Immature natural killer cell (primary cell): ENCODE data around the gene ITIH3. TPM values are rescaled to one million over a fixed set of nuclear protein-coding genes. Genes with fewer than 3 reads are reported as not detected.
"Not testable (repeated sequence)": the region's sequence is repeated elsewhere in the genome, so short reads cannot be mapped to it uniquely, and the experiment has no call there.

Experiments
- DNase-seq, 3 donors: peaks; one replicate each; pipeline ENCODE4 v3.0.0; 2022; ENCODE audit warnings: mixed read lengths in 1 of 3
- H3K27ac Mint-ChIP-seq, 6 donors: one replicate each; pipeline ENCODE4 v1.8.0; 2020; ENCODE audit warnings: mixed read lengths in 6 of 6, mild to moderate bottlenecking in 5 of 6, inconsistent platforms in 4 of 6, moderate library complexity in 3 of 6
- H3K27me3 Mint-ChIP-seq, 3 donors: one replicate each; pipeline ENCODE4 v1.8.0; 2020 to 2021; ENCODE audit warnings: low read depth in 3 of 3, mild to moderate bottlenecking in 3 of 3, mixed read lengths in 3 of 3, moderate library complexity in 3 of 3, inconsistent platforms in 1 of 3
- H3K36me3 Mint-ChIP-seq, 3 donors: one replicate each; pipeline ENCODE4 v1.8.0; 2020; ENCODE audit warnings: mixed read lengths in 3 of 3, inconsistent platforms in 2 of 3, mild to moderate bottlenecking in 2 of 3
- H3K4me1 Mint-ChIP-seq, 2 donors: one replicate each; pipeline ENCODE4 v1.8.0; 2020; ENCODE audit warnings: inconsistent platforms in 2 of 2, mild to moderate bottlenecking in 2 of 2, mixed read lengths in 2 of 2, moderate library complexity in 1 of 2
- H3K4me3 Mint-ChIP-seq, 5 donors: one replicate each; pipeline ENCODE4 v1.8.0; 2020; ENCODE audit warnings: mild to moderate bottlenecking in 5 of 5, mixed read lengths in 5 of 5, inconsistent platforms in 3 of 5, moderate library complexity in 3 of 5
- H3K9me3 Mint-ChIP-seq, 6 donors: one replicate each; pipeline ENCODE4 v1.8.0; 2020; ENCODE audit warnings: mild to moderate bottlenecking in 6 of 6, mixed read lengths in 6 of 6, inconsistent platforms in 4 of 6, moderate library complexity in 3 of 6
- polyA plus RNA-seq, 3 donors: library from polyadenylated mRNA; unstranded; fragments of 300-500 nt; fragmentation: Illumina TruSeq; gene quantifications; one replicate each; pipeline ENCODE4 v1.2.3, GENCODE V29; 2021

ITIH3 gene
- polyA plus RNA-seq, 3 donors from 2014 or later = not detected

DNA sequence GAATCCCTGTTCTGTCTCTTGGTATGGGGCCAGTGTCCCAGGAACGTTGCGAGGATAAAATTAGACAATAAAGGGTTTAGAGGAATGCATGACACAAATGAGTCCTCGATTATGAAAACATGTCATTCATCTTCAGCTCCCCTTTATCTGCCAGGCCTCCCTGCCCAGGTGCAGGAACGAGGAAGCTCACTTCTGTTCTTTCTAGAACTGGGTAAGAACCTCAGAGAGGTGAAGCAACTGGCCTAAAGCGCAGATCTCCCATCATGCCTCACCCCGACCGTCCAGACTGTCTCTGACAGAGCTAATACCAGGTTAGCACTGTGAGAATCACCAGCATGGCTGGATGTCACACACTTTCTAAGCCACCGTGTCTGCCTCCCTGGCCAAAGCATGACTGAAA is 18.7 kb upstream of the ITIH3 start:
- no peaks in the 10 kb centered on the region for H3K36me3 Mint-ChIP-seq
- H3K4me1 Mint-ChIP-seq = peaks cover 9 to 20% of the 10 kb centered on the region in 2 donors
- no peak for DNase-seq
- H3K27ac Mint-ChIP-seq = no peak overlapping the region
- no peak overlapping the region for H3K4me3 Mint-ChIP-seq
- H3K27me3 Mint-ChIP-seq = peaks cover 0 to 2% (median 0%) of the 10 kb centered on the region in 3 donors
- no peaks in the 10 kb centered on the region for H3K9me3 Mint-ChIP-seq

DNA sequence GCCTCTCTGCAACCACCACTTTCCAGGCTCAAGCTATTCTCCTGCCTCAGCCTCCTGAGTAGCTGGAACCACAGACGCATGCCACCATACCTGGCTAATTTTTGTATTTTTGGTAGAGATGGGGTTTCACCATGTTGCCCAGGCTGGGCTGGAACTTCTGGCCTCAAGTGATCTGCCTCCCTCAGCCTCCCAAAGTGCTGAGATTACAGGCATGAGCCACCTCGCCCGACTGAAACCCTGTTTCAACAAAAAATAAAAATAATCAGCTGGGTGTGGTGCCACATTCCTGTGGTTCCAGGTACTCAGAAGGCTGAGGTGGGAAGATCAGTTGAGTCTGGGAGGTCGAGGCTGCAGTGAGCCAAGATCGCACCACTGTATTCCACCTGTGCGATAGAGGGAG is 18.1 kb upstream of the ITIH3 start:
- H3K27ac Mint-ChIP-seq, DNase-seq, H3K9me3 Mint-ChIP-seq, H3K36me3 Mint-ChIP-seq, H3K4me3 Mint-ChIP-seq, H3K27me3 Mint-ChIP-seq: not testable (repeated sequence)
- H3K4me1 Mint-ChIP-seq = peaks cover 5 to 14% of the 10 kb centered on the region in 2 donors

DNA sequence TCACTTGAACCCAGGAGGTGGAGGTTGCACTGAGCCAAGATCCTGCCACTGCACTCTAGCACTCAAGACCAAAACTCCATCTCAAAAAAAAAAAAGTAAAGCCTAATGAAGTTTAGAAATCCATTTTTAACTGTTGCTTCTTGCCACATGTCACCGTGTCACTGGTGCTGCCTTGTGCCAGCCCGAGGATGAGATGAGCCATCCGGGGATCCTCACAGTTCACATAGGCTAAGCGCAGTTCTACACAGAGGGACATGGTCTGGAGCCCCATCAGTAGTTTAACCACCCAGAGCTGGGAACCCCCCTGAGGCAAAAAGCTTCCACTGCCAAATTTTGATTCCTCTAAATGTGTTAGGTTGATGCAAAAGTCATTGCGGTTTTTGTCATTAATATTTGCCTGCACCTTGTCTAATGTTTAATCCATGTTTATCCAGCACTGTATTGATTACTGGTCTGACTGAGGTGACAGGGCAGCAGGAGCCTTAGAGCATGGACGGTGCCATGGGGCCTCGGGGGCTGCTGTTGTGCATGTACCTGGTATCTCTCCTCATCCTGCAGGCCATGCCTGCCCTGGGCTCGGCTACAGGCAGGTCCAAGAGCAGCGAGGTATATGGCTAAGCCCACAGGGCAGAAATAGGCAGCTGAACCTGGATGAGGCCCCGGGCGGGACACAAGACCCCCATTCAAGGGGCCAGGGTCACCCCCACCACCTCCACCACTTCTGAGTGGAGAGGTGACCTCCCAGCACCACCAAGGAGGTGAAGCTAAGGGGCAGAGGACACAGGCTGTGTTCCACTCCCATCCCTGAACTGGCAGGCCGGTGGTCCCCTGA is 17.3 kb upstream of the ITIH3 start, which contains the start of gene ITIH1:
TSS of gene ITIH1 (plus strand) at position 473 of the 832 bp plus-strand sequence. CDS start at position 490, 17 bp downstream.
- no peak within 1 kb of the TSS for H3K4me3 Mint-ChIP-seq
- H3K27ac Mint-ChIP-seq = peak within 1 kb of the TSS in 2 of 6 donors; percentile 1 to 78
- peaks cover 0 to 2% (median 2%) of the 10 kb centered on the region in 3 donors for H3K27me3 Mint-ChIP-seq
- no peak for DNase-seq
- no peaks in the 10 kb centered on the region for H3K9me3 Mint-ChIP-seq
- no peaks in the 10 kb centered on the region for H3K36me3 Mint-ChIP-seq
- H3K4me1 Mint-ChIP-seq = peaks cover 7 to 9% of the 10 kb centered on the region in 2 donors

- Mint-ChIP-seq H3K27ac (peak overlapping the region in 2 of 6 donors; percentile 1 to 78), H3K4me3 (no peak overlapping the region), H3K27me3 (peaks cover 0 to 2% (median 2%) of the 10 kb centered on the region in 3 donors), H3K36me3 (no peaks in the 10 kb centered on the region), H3K4me1 (peaks cover 7 to 9% of the 10 kb centered on the region in 2 donors), H3K9me3 (no peaks in the 10 kb centered on the region)
- DNase-seq = peak; percentile 4 to 27 (median 19)
Measured at GRCh38 chr3:52777959-52778805, 16.4 kb upstream of the ITIH3 start.

- Mint-ChIP-seq H3K27me3 (peaks cover 0 to 2% (median 2%) of the 10 kb centered on the region in 3 donors), H3K36me3 (no peaks in the 10 kb centered on the region), H3K4me1 (peaks cover 7 to 9% of the 10 kb centered on the region in 2 donors), H3K4me3 (no peak overlapping the region), H3K27ac (no peak overlapping the region), H3K9me3 (no peaks in the 10 kb centered on the region)
- DNase-seq = no peak
Measured at GRCh38 chr3:52779011-52779836, 15.4 kb upstream of the ITIH3 start.

GRCh38 chr3:52779837-52780585 is 14.6 kb upstream of the ITIH3 start:
- Mint-ChIP-seq H3K27me3 (peaks cover 0 to 6% (median 2%) of the 10 kb centered on the region in 3 donors), H3K36me3 (no peaks in the 10 kb centered on the region), H3K4me3 (no peak overlapping the region), H3K4me1 (peaks cover 7 to 9% of the 10 kb centered on the region in 2 donors), H3K9me3 (no peaks in the 10 kb centered on the region), H3K27ac (peak overlapping the region in 1 of 6 donors; percentile 8)
- no peak for DNase-seq

DNA sequence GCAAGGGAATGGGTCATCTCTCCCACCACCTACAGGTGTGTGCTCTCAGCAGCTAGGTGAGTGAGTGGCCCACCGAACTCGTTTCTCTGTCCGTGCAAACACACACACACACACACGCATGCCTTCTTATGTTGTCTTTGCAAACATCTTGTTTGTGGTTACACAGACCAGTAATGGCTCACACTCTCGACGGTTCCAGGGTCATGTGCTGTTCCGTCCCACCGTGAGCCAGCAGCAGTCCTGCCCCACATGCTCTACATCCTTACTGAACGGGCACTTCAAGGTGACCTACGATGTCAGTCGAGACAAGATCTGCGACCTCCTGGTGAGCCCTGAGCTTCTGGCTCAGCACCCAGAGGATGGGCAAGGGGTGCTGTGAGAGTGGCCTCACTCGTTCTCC is 12.9 kb upstream of the ITIH3 start:
- DNase-seq = no peak
- Mint-ChIP-seq H3K36me3 (no peaks in the 10 kb centered on the region), H3K27ac (no peak overlapping the region), H3K4me1 (peaks cover 7 to 9% of the 10 kb centered on the region in 2 donors), H3K27me3 (peaks cover 0 to 6% (median 1%) of the 10 kb centered on the region in 3 donors), H3K9me3 (no peaks in the 10 kb centered on the region), H3K4me3 (no peak overlapping the region)

GRCh38 chr3:52782412-52783210 is 12.0 kb upstream of the ITIH3 start:
- Mint-ChIP-seq H3K27ac (no peak overlapping the region), H3K36me3 (no peaks in the 10 kb centered on the region), H3K9me3 (no peaks in the 10 kb centered on the region), H3K4me1 (peaks cover 7 to 9% of the 10 kb centered on the region in 2 donors), H3K4me3 (no peak overlapping the region), H3K27me3 (peaks cover 0 to 6% (median 3%) of the 10 kb centered on the region in 3 donors)
- no peak for DNase-seq

DNA sequence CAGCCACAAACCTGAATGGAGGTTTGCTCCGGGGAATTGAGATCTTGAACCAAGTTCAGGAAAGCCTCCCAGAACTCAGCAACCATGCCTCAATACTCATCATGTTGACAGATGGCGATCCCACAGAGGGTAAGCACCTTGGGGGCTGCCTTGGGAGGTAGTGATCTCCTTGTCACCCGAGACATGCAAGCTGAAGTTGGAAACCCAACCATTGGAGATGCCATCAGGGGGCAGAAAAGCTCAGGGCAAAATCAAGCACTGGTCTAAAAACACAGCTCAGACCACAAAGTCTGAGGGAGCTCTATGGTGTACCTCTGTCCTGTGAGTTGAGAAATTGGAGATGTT is 11.4 kb upstream of the ITIH3 start:
- H3K36me3 Mint-ChIP-seq = no peaks in the 10 kb centered on the region
- H3K27me3 Mint-ChIP-seq = peaks cover 0 to 6% (median 3%) of the 10 kb centered on the region in 3 donors
- no peak overlapping the region for H3K4me3 Mint-ChIP-seq
- H3K27ac Mint-ChIP-seq = no peak overlapping the region
- no peaks in the 10 kb centered on the region for H3K9me3 Mint-ChIP-seq
- peaks cover 4 to 9% of the 10 kb centered on the region in 2 donors for H3K4me1 Mint-ChIP-seq
- DNase-seq = no peak

DNA sequence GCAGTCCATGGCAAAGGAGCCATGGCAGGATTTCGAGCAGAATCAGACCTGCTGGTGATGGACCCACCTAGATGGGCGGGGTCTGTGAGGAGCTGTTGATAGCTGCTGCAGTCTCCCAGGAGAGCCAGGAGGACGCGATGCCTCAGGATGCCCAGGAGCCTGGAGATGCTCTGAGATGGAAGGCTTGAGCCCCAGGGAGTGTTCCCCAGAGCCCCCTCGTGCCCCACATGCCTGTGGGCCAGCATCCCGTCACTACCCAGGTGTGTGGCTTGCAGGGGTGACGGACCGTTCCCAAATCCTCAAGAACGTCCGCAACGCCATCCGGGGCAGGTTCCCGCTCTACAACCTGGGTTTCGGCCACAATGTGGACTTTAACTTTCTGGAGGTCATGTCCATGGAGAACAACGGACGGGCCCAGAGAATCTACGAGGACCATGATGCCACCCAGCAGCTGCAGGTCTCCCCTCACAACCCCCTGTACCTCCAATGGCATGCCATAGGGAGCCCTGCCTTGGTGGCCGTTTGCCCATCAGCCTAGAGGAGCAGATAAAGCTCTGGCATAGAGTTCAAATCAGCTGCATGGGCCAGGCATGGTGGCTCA is 10.5 kb upstream of the ITIH3 start:
- no peak for DNase-seq
- H3K36me3 Mint-ChIP-seq = no peaks in the 10 kb centered on the region

DNA sequence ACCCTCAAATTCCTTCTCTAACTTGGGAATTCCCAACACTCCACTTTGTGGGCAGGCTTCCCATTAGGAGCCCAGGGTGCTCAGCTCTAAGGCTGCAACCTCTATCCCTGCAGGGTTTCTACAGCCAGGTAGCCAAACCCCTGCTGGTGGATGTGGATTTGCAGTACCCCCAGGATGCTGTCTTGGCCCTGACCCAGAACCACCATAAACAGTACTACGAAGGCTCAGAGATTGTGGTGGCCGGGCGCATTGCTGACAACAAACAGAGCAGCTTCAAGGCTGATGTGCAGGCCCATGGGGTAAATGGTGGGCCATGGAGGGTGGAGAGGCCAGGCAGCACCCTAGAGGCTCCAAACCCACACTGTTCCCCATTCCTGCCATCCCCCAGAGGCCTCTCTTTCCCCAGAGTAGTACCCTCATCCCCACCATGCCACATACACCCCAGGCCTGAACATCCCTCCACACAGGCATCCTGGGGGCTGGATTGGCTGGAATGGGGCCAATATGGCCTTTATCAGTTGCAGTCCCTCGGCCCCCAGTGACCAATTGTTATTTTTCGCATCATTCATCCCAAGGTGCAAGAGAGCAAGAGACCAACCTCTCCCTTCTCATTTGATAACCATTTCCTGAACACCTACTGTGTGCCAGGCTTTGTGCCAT is 9.5 kb upstream of the ITIH3 start:
- DNase-seq = no peak
- no peaks in the 10 kb centered on the region for H3K9me3 Mint-ChIP-seq
- no peak overlapping the region for H3K27ac Mint-ChIP-seq

More for the DNA sequence above, 10.5 kb upstream of the ITIH3 start:
- Mint-ChIP-seq H3K4me3 (no peak overlapping the region), H3K27ac (no peak overlapping the region), H3K27me3 (peaks cover 0 to 6% (median 3%) of the 10 kb centered on the region in 3 donors), H3K9me3 (no peaks in the 10 kb centered on the region), H3K4me1 (peaks cover 0 to 9% of the 10 kb centered on the region in 2 donors)

More for the DNA sequence above, 9.5 kb upstream of the ITIH3 start:
- no peak overlapping the region for H3K4me3 Mint-ChIP-seq
- peaks cover 0 to 9% of the 10 kb centered on the region in 2 donors for H3K4me1 Mint-ChIP-seq
- peaks cover 0 to 6% (median 3%) of the 10 kb centered on the region in 3 donors for H3K27me3 Mint-ChIP-seq
- no peaks in the 10 kb centered on the region for H3K36me3 Mint-ChIP-seq
